ACHN (cell line): ENCODE data around the gene PSMB4.
A peak's percentile ranks its signal among the peaks of the same experiment; 100 is the strongest.
"Not testable (repeated sequence)": the region's sequence is repeated elsewhere in the genome, so short reads cannot be mapped to it uniquely, and the experiment has no call there.

Experiments used
- DNase-seq: peaks from one replicate; pipeline ENCODE4 v3.0.0-alpha.2; 2015
- in situ Hi-C: cut with HindIII; loops from 2 replicates; pipeline ENCODE4 v1.10.0; 2017; ENCODE audit warnings: low sequenced_read_pairs, low pct_ligation_motif_present, low pct_unique_long_range_greater_than_20kb

The PSMB4 gene

GRCh38 chr1:151399324-151400171 is at the start of gene PSMB4:
Gene PSMB4, plus strand, starts transcription at chr1:151399573. Its CDS starts 15 bp downstream, at chr1:151399588.
- in situ Hi-C loops = no loop called here
- DNase-seq = peak; percentile 93

DNA sequence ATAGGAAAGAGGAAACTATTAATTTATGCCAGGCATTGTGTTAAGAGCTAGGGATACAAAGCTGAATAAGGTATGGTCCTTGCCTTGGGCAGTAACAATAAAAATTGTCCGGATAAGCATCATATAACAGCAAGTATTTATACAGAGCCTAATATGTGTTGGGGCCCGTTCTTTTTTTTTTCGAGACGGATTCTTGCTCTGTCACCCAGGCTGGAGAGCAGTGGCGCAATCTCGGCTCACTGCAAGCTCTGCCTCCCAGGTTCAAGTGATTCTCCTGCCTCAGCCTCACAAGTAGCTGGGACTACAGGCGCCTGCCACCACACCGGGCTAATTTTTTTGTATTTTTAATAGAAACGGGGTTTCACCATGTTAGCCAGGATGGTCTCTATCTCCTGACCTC is 49.0 kb upstream of the PSMB4 start:
- in situ Hi-C loops, DNase-seq: not testable (repeated sequence)

DNA sequence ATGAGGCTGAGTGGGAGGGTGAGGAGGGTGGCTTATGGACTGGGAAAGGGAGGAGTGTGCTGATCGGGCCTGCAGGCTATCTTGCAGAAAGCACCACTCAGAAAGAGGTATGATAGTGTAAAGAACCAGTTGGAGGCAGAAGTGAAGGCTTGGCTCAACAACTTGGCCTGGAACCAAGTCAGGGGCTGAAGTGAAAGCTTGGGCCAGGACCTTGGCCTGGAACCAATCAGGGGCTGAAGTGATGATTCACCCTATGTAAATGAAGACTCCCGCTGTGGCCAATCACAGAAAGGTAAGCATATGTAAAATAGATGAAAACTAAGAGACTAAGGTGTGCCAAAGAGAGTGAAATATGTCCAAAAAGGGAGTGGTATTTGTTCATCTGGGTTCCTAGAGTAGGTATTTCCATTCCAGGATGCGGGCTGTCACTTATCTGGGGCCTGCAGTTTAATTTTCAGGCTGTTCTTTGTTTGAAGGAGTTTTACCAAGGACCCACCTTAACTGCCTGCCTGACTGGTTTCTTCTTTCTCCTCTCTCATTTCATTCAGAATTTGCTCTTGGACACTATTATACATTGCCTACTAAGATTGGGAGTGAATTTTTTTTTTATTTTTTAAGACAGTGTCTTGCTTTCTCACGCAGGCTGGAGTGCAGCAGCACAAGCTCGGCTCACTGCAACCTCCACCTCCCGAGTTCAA is 47.2 kb upstream of the PSMB4 start:
- no peak for DNase-seq
- in situ Hi-C loops = no loop called here

DNA sequence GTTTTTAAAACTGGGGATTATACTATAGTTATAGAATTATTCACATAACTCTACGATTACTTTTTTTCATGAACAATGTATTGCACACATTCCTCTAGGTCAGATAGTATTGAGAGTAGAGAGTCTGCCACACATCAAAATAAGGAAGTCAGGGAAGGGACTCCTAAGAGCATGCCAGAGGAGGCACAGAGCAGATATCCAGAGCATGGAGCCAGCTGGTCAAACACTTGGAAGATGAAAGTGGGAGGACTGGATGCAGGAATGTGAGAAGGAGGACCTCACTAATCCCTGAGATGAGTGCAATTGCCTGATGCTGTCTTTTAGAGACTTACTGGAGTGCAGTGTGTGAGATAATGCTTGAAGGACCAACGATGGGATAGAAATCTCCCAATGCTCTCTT is 42.7 kb upstream of the PSMB4 start:
- DNase-seq = no peak
- in situ Hi-C loops = no loop called here

DNA sequence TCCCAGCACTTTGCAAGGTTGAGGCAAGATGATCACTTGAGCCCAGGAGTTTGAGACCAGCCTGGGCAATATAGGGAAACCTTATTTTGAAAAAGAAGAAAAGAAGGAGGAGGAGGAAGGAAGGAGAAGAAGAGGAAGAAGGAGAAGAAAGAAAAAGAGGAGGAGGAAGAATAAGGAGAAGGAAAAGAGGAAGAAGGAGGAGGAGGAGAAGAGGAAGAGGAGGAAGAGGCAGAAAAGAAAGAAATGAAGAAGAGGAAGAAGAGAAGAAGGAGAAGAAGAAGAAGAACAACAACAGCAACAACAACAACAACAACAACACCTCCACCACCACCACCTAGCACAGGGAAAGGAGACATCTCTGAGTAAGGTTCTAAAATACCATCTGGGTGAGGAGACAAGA is 37.5 kb upstream of the PSMB4 start:
- DNase-seq = no peak
- in situ Hi-C loops = no loop called here

DNA sequence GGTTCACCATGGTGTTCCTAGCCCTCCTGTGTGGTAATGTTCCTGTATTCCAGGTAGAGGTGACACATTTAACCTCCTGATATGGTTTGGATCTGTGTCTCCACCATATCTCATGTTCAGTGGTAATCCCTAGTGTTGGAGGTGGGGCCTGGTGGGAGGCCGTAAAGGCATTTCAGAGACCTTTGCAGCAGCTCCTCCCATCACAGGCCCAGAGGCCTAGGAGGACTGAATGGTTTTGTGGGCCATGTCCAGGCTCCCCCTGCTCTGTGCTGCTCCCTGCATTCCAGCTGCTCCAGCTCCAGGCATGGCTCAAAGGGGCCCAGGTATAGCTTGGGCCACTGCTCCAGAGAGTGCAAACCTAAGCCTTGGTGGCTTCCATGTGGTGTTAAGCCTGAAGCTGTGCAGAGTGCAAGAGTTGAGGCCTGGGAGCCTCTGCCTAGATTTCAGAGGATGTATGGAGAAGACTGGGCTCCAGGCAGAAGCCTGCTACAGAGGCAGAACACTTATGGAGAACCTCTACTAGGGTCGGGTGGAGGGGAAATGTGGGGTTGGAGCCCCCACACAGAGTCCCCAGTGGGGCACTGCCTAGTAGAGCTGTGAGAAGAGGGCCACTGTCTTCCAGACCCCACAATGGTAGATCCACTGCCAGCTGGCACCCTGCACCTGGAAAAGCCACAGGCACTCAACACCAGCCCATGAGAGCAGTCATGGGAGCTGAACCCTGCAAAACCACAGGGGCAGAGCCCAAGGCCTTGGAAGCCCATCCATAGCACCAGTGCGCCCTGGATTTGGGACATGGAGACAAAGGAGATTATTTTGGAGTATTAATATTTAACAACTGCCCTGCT is 36.8 kb upstream of the PSMB4 start:
- DNase-seq = no peak
- in situ Hi-C loops = no loop called here

GRCh38 chr1:151364996-151365395 is 34.4 kb upstream of the PSMB4 start:
- in situ Hi-C loops = no loop called here
- no peak for DNase-seq

GRCh38 chr1:151367658-151368392 is 31.5 kb upstream of the PSMB4 start:
- in situ Hi-C loops = no loop called here
- DNase-seq = no peak

DNA sequence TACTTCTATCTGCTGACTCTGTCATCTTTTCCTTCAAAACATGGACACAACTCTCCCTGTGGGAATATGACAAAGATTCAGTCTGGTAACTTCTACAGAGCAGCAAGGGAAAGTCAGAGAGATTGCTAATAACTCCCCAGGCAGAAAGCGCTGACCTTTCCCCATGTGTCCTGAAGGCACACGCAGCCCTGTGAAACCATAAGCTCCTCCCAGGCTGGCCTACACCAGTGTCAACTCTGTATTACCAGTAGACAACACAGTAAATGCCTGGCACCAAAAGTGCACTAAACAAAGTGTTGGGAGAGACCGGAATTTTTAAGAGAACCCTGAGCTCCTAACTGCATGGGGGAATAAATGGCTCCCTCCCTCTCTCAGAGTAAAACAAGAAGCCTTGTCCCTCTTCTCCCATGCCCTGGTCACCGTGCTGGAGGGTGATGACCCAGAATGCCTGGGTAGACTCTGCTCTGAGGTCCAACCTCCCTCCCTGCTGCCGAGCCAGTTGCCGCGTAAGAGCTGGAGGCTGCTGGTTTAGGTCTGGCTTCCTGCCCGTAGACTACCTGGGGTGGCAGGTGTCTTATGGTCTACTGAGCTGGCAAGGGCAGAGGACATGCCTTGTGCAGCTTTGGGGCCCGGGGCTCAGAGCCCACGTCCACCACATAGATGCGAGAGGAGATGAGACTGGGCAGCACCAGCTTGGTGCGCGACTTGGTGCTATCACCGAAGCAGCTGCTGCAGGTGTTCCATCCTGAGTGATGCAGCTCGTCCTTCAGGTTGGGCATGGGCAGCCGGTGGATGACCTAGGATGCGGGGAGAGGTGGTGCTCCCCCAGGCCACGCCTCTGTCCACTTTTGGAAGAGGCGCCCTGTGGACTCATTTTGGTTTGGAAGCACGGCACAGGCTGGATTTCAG is 30.7 kb upstream of the PSMB4 start:
- no peak for DNase-seq
- in situ Hi-C loops = no loop called here

- no peak for DNase-seq
- in situ Hi-C loops = no loop called here
Measured at GRCh38 chr1:151369302-151369610, 30.1 kb upstream of the PSMB4 start.

- in situ Hi-C loops = no loop called here
- DNase-seq = no peak
Measured at GRCh38 chr1:151369621-151370048, 29.7 kb upstream of the PSMB4 start.

GRCh38 chr1:151370211-151370911 is 29.0 kb upstream of the PSMB4 start:
- no peak for DNase-seq
- in situ Hi-C loops = no loop called here

GRCh38 chr1:151371370-151372057 is 27.9 kb upstream of the PSMB4 start:
- DNase-seq = no peak
- in situ Hi-C loops = no loop called here

GRCh38 chr1:151372058-151372934 is 27.1 kb upstream of the PSMB4 start, which contains the start of gene SELENBP1:
Gene SELENBP1, minus strand, starts transcription at chr1:151372705. Its CDS starts 64 bp downstream, at chr1:151372641.
- no peak for DNase-seq
- in situ Hi-C loops = no loop called here

DNA sequence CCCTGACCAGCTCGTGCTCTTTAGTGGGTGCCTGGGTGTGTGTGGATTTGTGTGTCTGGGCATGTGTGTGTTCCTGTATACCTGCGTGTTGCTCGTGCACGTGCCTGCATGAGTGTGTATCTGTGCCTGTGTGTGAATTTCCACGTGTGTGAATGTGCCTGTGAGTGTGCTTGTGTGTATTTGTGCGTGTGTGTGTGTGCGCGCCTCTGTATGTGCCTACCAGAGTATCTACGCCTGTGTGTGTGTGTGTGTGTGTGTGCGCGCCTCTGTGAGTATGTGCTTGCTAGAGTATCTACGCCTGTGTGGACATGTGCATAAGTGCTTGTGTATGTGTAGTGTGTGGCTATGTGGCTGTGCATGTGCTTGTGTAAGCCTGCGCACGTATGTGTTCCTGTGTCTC is 26.2 kb upstream of the PSMB4 start:
- in situ Hi-C loops = no loop called here
- no peak for DNase-seq
